HepG2 (cell line): Measurements from ENCODE around the gene PSD4. TPM values are rescaled to one million over a fixed set of nuclear protein-coding genes. Genes with fewer than 3 reads are reported as not detected.

Experiments
- ATAC-seq: fragments of 200-7000 bp; cut with Tn5 transposase; 3 replicates; pipeline ENCODE4 v1.9.1; 2020; ENCODE audit warnings: mild to moderate bottlenecking, moderate library complexity
- BruUV-seq: library from RNA; stranded (reverse); fragments of 400-500 nt; replicated peaks from 2 replicates; lab custom pipeline; 2021; lab: Mats Ljungman, UMichigan
- CTCF ChIA-PET: fragments of 300-600 bp; formaldehyde crosslinking; extraction: SDS; loops from one replicate; lab custom pipeline; 2021; ENCODE audit warnings: low total read pairs, inconsistent platforms, low intra/inter-chr PET ratio; lab: Yijun Ruan, JAX
- POLR2A ChIA-PET: fragments of 350-600 bp; sonication (Branson Sonifier 250); formaldehyde crosslinking; loops from one replicate; lab custom pipeline; 2020; ENCODE audit warnings: antibody characterized with exemption, inconsistent platforms; lab: Yijun Ruan, JAX
- DNase-seq: peaks from one replicate; pipeline ENCODE4 v3.0.0-alpha.2; 2015; ENCODE audit warnings: low spot score
- FAIRE-seq: peaks from 3 replicates; lab custom pipeline; 2011; peaks lifted over from hg19 to GRCh38; lab: Jason Lieb, UNC
- H2AFZ ChIP-seq: one replicate; pipeline ENCODE4 v1.6.1; 2011; ENCODE audit warnings: low read length, inconsistent platforms
- H3K27ac ChIP-seq: fragments of 300-600 bp; 3 replicates; pipeline ENCODE4 v1.8.0; 2011; ENCODE audit warnings: mixed run types, mild to moderate bottlenecking, mixed read lengths, low read length, inconsistent platforms; ENCODE audit not compliant: insufficient read depth; ENCODE audit errors: extremely low read length
- H3K27me3 ChIP-seq, 2 experiments: fragments of 200-600 bp in 1 of 2; 2 replicates in 1 of 2; 3 replicates in 1 of 2; pipeline versions ENCODE4 v1.6.0 to v1.8.0; 2011; ENCODE audit warnings: low read length in 2 of 2, mild to moderate bottlenecking in 2 of 2, moderate library complexity in 2 of 2, inconsistent platforms in 1 of 2; ENCODE audit not compliant: insufficient read depth in 2 of 2, control insufficient read depth in 1 of 2
- H3K36me3 ChIP-seq, 2 experiments: fragments of 200-600 bp in 1 of 2; replicated peaks in 1 of 2; 2 replicates in 1 of 2; 3 replicates in 1 of 2; pipeline versions ENCODE4 v1.5.1 to v1.8.0; 2011; ENCODE audit warnings: low read length in 2 of 2, inconsistent platforms in 1 of 2; ENCODE audit not compliant: insufficient read depth in 2 of 2, control insufficient read depth in 1 of 2
- H3K4me1 ChIP-seq: 2 replicates; pipeline ENCODE4 v1.5.1; 2012; ENCODE audit warnings: low read length, inconsistent platforms; ENCODE audit not compliant: insufficient read depth
- H3K4me2 ChIP-seq: 2 replicates; pipeline ENCODE4 v1.6.0; 2011; ENCODE audit warnings: low read depth, low read length, inconsistent platforms
- H3K4me3 ChIP-seq, 3 experiments: fragments of 200-600 bp in 1 of 3; sonication (generic), shearing (Covaris generic) in 1 of 3; replicated peaks in 1 of 3; 2 replicates each; pipeline ENCODE4 v1.5.1; 2011 to 2016; ENCODE audit warnings: low read length in 3 of 3, inconsistent platforms in 2 of 3, low read depth in 2 of 3, mild to moderate bottlenecking in 2 of 3, control low read depth in 1 of 3, mixed read lengths in 1 of 3; ENCODE audit not compliant: insufficient read depth in 1 of 3
- H3K79me2 ChIP-seq: one replicate; pipeline ENCODE4 v1.6.1; 2011; ENCODE audit warnings: low read length, inconsistent platforms; ENCODE audit not compliant: insufficient read depth
- H3K9ac ChIP-seq: 2 replicates; pipeline ENCODE4 v1.6.0; 2011; ENCODE audit warnings: mild to moderate bottlenecking, low read depth, low read length, inconsistent platforms; ENCODE audit not compliant: insufficient read depth
- H3K9me3 ChIP-seq: 2 replicates; pipeline ENCODE4 v1.5.1; 2012; ENCODE audit warnings: mild to moderate bottlenecking, low read length
- H4K20me1 ChIP-seq: 2 replicates; pipeline ENCODE4 v1.6.0; 2011; ENCODE audit warnings: inconsistent platforms, mild to moderate bottlenecking, low read length, moderate library complexity; ENCODE audit not compliant: insufficient read depth
- CHD2 ChIP-seq: IDR thresholded peaks from 2 replicates; pipeline ENCODE4 v1.6.1; 2011; ENCODE audit warnings: low read depth, low read length, improper control_type of control experiment
- ISL2 ChIP-seq: sonication (generic); formaldehyde crosslinking; IDR thresholded peaks from 2 replicates; pipeline ENCODE4 v1.5.0; 2020; ENCODE audit warnings: missing genetic modification reagents
- NCOA2 ChIP-seq: sonication (generic); formaldehyde crosslinking; IDR thresholded peaks from 2 replicates; pipeline ENCODE4 v1.8.0; 2022; ENCODE audit warnings: inconsistent platforms
- NFRKB ChIP-seq: fragments of 450-650 bp; IDR thresholded peaks from 2 replicates; pipeline ENCODE4 v1.6.1; 2017
- SNRNP70 ChIP-seq: fragments of 200-400 bp; formaldehyde crosslinking; IDR thresholded peaks from 2 replicates; pipeline ENCODE4 v1.6.1; 2017; ENCODE audit warnings: mild to moderate bottlenecking, low read depth, low read length, moderate library complexity
- ZNF33B ChIP-seq: sonication (generic); formaldehyde crosslinking; IDR thresholded peaks from 2 replicates; pipeline ENCODE4 v1.5.1; 2020; ENCODE audit warnings: mild to moderate bottlenecking, missing genetic modification reagents
- ZNF468 ChIP-seq: sonication (generic); formaldehyde crosslinking; IDR thresholded peaks from 2 replicates; pipeline ENCODE4 v1.8.0; 2022; ENCODE audit warnings: mild to moderate bottlenecking, moderate library complexity, missing genetic modification reagents
- WGBS: methylation state at CpG from one replicate; pipeline ENCODE4 v1.1.6; 2017; ENCODE audit warnings: low lambda C conversion rate; 5-methylcytosine and 5-hydroxymethylcytosine counted together
- in situ Hi-C: cut with HindIII; loops from 2 replicates; pipeline ENCODE4 v1.10.0; 2017; ENCODE audit warnings: low pct_unique_long_range_greater_than_20kb; ENCODE audit not compliant: extremely low pct_ligation_motif_present
- intact Hi-C: fragments of 100-400 bp; cut with micrococcal nuclease; formaldehyde crosslinking; loops from one replicate; pipeline ENCODE4 v1.10.0; 2022; ENCODE audit not compliant: unreplicated experiment
- polyA plus RNA-seq, 8 experiments: library from polyadenylated mRNA; depleted of rRNA in 3 of 8; stranded (reverse) in 7 of 8; unstranded in 1 of 8; fragments of >200 nt; fragmentation: Illumina TruSeq in 4 of 8; extraction: Trizol in 4 of 8; gene quantifications; 2 replicates each; pipeline versions ENCODE4 v1.2.1 to v1.2.3, GENCODE V29; 2011 to 2016; ENCODE audit warnings: low read depth in 4 of 8, missing spikeins in 1 of 8, mixed read lengths in 1 of 8; ENCODE audit not compliant: insufficient read depth in 1 of 8
- total RNA-seq, 5 experiments: library from RNA; depleted of rRNA; stranded (reverse); fragments of >200 nt; fragmentation: Illumina TruSeq; extraction: Trizol; gene quantifications; 2 replicates each; pipeline ENCODE4 v1.2.3, GENCODE V29; 2016; ENCODE audit warnings: low read depth in 1 of 5
- TF ChIP-seq, protein P1 (sequence below), 2 experiments: sonication (generic) in 1 of 2; formaldehyde crosslinking in 1 of 2; IDR thresholded peaks; 2 replicates each; pipeline versions ENCODE4 v1.4.0 to v1.6.1; 2018 to 2020; ENCODE audit warnings: missing genetic modification reagents in 2 of 2, borderline replicate concordance in 1 of 2, low read depth in 1 of 2, mild to moderate bottlenecking in 1 of 2, missing biosample characterization in 1 of 2
- TF ChIP-seq, protein P2 (sequence below): sonication (generic); formaldehyde crosslinking; IDR thresholded peaks from 2 replicates; pipeline ENCODE4 v1.5.0; 2020; ENCODE audit warnings: missing genetic modification reagents
- TF ChIP-seq, protein P3 (sequence below): sonication (generic); formaldehyde crosslinking; IDR thresholded peaks from 2 replicates; pipeline ENCODE4 v1.5.0; 2020; ENCODE audit warnings: mild to moderate bottlenecking, missing genetic modification reagents
- TF ChIP-seq, protein P4 (sequence below): sonication (generic); formaldehyde crosslinking; IDR thresholded peaks from 2 replicates; pipeline ENCODE4 v1.9.0; 2021; ENCODE audit warnings: mild to moderate bottlenecking, missing genetic modification reagents

Gene PSD4
- total and polyA plus RNA-seq, 2 of the 13 experiments (the other 11 are each of a cell fraction or from before 2014, with no cell fraction given): 5.8 to 9.4 TPM

DNA sequence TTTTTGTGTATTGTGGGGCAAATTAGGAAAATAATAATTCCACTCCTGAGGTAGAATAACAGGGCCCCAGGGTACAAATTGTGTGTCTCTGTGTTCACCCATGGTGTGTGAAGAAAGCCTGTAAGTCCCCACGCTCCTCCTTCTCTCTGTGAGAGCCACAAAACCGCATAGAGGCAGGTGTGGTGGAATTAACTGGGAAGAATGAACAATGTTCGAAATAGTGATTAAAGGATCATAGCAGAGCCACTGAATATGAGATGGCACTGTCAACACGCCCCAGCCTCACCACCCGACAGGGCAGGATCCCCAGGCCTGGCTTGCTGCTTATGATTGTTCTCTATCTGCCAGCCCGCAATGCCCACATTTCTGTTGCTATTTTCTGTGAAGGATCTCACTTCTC is 32.3 kb upstream of the PSD4 start:
- in situ Hi-C loops: no loop called here
- DNase-seq: no peak
- POLR2A ChIA-PET: interaction anchor here (1.1 to 1.7 kb wide), 3 partner anchors 14 to 23 kb away, joined by 3 to 7 read pairs (median 7); no protein-coding TSS in a partner anchor
- TF ChIP-seq SNRNP70 (no peak), ZNF468 (CRISPR knock-in tag) (no peak), ISL2 (CRISPR knock-in tag) (no peak), NCOA2 (no peak), NFRKB (no peak), ZNF33B (CRISPR knock-in tag) (no peak), CHD2 (no peak)
- TF ChIP-seq, protein P1, sequence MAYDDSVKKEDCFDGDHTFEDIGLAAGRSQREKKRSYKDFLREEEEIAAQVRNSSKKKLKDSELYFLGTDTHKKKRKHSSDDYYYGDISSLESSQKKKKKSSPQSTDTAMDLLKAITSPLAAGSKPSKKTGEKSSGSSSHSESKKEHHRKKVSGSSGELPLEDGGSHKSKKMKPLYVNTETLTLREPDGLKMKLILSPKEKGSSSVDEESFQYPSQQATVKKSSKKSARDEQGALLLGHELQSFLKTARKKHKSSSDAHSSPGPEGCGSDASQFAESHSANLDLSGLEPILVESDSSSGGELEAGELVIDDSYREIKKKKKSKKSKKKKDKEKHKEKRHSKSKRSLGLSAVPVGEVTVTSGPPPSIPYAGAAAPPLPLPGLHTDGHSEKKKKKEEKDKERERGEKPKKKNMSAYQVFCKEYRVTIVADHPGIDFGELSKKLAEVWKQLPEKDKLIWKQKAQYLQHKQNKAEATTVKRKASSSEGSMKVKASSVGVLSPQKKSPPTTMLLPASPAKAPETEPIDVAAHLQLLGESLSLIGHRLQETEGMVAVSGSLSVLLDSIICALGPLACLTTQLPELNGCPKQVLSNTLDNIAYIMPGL (CRISPR knock-in tag; IDR thresholded peaks at IDR 0.05; ENCODE audit: borderline replicate concordance in 1 of 2, low read depth in 1 of 2): no peak
- TF ChIP-seq, protein P2, sequence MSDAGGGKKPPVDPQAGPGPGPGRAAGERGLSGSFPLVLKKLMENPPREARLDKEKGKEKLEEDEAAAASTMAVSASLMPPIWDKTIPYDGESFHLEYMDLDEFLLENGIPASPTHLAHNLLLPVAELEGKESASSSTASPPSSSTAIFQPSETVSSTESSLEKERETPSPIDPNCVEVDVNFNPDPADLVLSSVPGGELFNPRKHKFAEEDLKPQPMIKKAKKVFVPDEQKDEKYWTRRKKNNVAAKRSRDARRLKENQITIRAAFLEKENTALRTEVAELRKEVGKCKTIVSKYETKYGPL (CRISPR knock-in tag): no peak
- TF ChIP-seq, protein P3, sequence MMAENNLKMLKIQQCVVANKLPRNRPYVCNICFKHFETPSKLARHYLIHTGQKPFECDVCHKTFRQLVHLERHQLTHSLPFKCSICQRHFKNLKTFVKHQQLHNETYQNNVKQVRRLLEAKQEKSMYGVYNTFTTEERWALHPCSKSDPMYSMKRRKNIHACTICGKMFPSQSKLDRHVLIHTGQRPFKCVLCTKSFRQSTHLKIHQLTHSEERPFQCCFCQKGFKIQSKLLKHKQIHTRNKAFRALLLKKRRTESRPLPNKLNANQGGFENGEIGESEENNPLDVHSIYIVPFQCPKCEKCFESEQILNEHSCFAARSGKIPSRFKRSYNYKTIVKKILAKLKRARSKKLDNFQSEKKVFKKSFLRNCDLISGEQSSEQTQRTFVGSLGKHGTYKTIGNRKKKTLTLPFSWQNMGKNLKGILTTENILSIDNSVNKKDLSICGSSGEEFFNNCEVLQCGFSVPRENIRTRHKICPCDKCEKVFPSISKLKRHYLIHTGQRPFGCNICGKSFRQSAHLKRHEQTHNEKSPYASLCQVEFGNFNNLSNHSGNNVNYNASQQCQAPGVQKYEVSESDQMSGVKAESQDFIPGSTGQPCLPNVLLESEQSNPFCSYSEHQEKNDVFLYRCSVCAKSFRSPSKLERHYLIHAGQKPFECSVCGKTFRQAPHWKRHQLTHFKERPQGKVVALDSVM (CRISPR knock-in tag): no peak
- TF ChIP-seq, protein P4, sequence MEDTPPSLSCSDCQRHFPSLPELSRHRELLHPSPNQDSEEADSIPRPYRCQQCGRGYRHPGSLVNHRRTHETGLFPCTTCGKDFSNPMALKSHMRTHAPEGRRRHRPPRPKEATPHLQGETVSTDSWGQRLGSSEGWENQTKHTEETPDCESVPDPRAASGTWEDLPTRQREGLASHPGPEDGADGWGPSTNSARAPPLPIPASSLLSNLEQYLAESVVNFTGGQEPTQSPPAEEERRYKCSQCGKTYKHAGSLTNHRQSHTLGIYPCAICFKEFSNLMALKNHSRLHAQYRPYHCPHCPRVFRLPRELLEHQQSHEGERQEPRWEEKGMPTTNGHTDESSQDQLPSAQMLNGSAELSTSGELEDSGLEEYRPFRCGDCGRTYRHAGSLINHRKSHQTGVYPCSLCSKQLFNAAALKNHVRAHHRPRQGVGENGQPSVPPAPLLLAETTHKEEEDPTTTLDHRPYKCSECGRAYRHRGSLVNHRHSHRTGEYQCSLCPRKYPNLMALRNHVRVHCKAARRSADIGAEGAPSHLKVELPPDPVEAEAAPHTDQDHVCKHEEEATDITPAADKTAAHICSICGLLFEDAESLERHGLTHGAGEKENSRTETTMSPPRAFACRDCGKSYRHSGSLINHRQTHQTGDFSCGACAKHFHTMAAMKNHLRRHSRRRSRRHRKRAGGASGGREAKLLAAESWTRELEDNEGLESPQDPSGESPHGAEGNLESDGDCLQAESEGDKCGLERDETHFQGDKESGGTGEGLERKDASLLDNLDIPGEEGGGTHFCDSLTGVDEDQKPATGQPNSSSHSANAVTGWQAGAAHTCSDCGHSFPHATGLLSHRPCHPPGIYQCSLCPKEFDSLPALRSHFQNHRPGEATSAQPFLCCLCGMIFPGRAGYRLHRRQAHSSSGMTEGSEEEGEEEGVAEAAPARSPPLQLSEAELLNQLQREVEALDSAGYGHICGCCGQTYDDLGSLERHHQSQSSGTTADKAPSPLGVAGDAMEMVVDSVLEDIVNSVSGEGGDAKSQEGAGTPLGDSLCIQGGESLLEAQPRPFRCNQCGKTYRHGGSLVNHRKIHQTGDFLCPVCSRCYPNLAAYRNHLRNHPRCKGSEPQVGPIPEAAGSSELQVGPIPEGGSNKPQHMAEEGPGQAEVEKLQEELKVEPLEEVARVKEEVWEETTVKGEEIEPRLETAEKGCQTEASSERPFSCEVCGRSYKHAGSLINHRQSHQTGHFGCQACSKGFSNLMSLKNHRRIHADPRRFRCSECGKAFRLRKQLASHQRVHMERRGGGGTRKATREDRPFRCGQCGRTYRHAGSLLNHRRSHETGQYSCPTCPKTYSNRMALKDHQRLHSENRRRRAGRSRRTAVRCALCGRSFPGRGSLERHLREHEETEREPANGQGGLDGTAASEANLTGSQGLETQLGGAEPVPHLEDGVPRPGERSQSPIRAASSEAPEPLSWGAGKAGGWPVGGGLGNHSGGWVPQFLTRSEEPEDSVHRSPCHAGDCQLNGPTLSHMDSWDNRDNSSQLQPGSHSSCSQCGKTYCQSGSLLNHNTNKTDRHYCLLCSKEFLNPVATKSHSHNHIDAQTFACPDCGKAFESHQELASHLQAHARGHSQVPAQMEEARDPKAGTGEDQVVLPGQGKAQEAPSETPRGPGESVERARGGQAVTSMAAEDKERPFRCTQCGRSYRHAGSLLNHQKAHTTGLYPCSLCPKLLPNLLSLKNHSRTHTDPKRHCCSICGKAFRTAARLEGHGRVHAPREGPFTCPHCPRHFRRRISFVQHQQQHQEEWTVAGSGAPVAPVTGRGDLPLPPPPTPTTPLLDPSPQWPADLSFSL (CRISPR knock-in tag): no peak

More for the DNA sequence above, 32.3 kb upstream of the PSD4 start:
- Histone ChIP-seq H3K79me2 (no peaks in the 10 kb centered on the region), H3K27ac (no peak overlapping the region), H3K9ac (no peak overlapping the region), H3K9me3 (no peaks in the 10 kb centered on the region), H3K27me3 (peaks cover 0 to 11% of the 10 kb centered on the region in 2 experiments; a peak in 1 of 5 replicates), H4K20me1 (no peaks in the 10 kb centered on the region), H3K4me3 (no peak overlapping the region), H2AFZ (no peak overlapping the region), H3K36me3 (no peaks in the 10 kb centered on the region), H3K4me2 (no peak overlapping the region), H3K4me1 (peaks cover 38% of the 10 kb centered on the region)
- FAIRE-seq (no peak), ATAC-seq (no peak)
- CTCF ChIA-PET: interaction anchor here (1.7 kb wide), 1 partner anchor 58 kb away, joined by 4 read pairs; no protein-coding TSS in a partner anchor
- no TSS peak for BruUV-seq
- WGBS: 39% methylated on average over 6 of the region's 6 CpGs
- intact Hi-C loops: no loop called here
